KMS-11 (cell line): ENCODE measurements around the gene ATF6B.

Experiments used
- H2AFZ ChIP-seq: fragments of 200-600 bp; sonication (generic); 2 replicates; pipeline ENCODE4 v1.6.1; 2016; ENCODE audit warnings: antibody characterized with exemption, mixed run types, low read depth
- H3K27ac ChIP-seq: fragments of 200-600 bp; sonication (generic); 2 replicates; pipeline ENCODE4 v1.6.1; 2016; ENCODE audit warnings: mild to moderate bottlenecking, mixed run types
- H3K27me3 ChIP-seq: fragments of 200-600 bp; sonication (generic); 2 replicates; pipeline ENCODE4 v1.6.1; 2017; ENCODE audit warnings: mild to moderate bottlenecking, low read depth, mixed run types, moderate library complexity; ENCODE audit not compliant: insufficient read depth
- H3K36me3 ChIP-seq: fragments of 200-600 bp; sonication (generic); 2 replicates; pipeline ENCODE4 v1.6.1; 2017; ENCODE audit warnings: mild to moderate bottlenecking, mixed run types; ENCODE audit not compliant: insufficient read depth
- H3K4me1 ChIP-seq: fragments of 200-600 bp; sonication (generic); 2 replicates; pipeline ENCODE4 v1.6.1; 2016; ENCODE audit warnings: mild to moderate bottlenecking, low read depth, mixed run types; ENCODE audit not compliant: poor library complexity, severe bottlenecking
- H3K4me2 ChIP-seq: fragments of 200-600 bp; sonication (generic); 2 replicates; pipeline ENCODE4 v1.7.0; 2016; ENCODE audit warnings: mild to moderate bottlenecking, mixed run types
- H3K4me3 ChIP-seq: fragments of 200-600 bp; sonication (generic); IDR thresholded peaks from 2 replicates; pipeline ENCODE4 v1.6.1; 2017; ENCODE audit warnings: low read depth, low read length, mixed read lengths; ENCODE audit not compliant: insufficient read depth
- H3K79me2 ChIP-seq: fragments of 200-600 bp; sonication (generic); 2 replicates; pipeline ENCODE4 v1.6.1; 2016; ENCODE audit warnings: low read depth, mixed run types; ENCODE audit not compliant: insufficient read depth
- H3K9ac ChIP-seq: fragments of 200-600 bp; sonication (generic); 2 replicates; pipeline ENCODE4 v1.6.1; 2016; ENCODE audit warnings: mild to moderate bottlenecking, mixed run types
- H4K20me1 ChIP-seq: fragments of 200-600 bp; sonication (generic); 2 replicates; pipeline ENCODE4 v1.6.1; 2016; ENCODE audit warnings: mild to moderate bottlenecking, mixed run types; ENCODE audit not compliant: insufficient read depth
- TF ChIP-seq, protein P1 (sequence below): fragments of 200-600 bp; sonication (generic); conservative IDR thresholded peaks from 2 replicates; pipeline ENCODE4 v1.6.1; 2017; ENCODE audit warnings: low read depth, mild to moderate bottlenecking, antibody characterized with exemption, low read length, moderate library complexity, mixed read lengths

The ATF6B gene

DNA sequence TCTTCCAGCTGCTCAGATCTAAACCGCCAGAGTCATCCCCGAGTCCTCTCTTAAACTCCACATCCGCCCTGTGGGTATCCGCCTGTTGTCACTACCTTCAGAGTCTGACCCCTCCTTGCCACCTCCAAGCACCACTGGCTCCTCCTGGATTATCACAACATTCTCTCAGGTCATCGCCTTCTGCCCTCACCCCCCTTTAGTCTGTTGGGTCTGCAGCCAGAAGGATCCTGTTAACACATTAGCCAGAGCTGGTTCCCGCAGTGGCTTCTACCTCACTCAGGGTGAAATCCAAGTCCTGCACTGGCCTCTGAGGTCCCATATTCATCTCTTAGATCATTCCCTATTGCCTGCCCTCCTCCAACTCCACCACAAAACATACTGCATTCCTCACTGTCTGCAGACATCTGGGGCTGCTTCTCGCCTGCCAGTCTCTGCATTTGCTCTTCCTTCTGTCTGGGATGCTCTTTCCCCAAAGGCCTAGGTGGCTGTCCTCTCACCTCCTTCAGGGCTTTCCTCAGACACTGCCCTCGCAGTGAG lies 53.0 kb downstream of the ATF6B start:
- no peaks in the 10 kb centered on the region for H3K4me1 ChIP-seq
- TF ChIP-seq, protein P1, sequence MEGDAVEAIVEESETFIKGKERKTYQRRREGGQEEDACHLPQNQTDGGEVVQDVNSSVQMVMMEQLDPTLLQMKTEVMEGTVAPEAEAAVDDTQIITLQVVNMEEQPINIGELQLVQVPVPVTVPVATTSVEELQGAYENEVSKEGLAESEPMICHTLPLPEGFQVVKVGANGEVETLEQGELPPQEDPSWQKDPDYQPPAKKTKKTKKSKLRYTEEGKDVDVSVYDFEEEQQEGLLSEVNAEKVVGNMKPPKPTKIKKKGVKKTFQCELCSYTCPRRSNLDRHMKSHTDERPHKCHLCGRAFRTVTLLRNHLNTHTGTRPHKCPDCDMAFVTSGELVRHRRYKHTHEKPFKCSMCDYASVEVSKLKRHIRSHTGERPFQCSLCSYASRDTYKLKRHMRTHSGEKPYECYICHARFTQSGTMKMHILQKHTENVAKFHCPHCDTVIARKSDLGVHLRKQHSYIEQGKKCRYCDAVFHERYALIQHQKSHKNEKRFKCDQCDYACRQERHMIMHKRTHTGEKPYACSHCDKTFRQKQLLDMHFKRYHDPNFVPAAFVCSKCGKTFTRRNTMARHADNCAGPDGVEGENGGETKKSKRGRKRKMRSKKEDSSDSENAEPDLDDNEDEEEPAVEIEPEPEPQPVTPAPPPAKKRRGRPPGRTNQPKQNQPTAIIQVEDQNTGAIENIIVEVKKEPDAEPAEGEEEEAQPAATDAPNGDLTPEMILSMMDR, result no peak
- H3K27me3 ChIP-seq, result peaks cover 52% of the 10 kb centered on the region
- no peaks in the 10 kb centered on the region for H3K79me2 ChIP-seq
- no peak overlapping the region for H3K4me3 ChIP-seq
- no peak overlapping the region for H2AFZ ChIP-seq
- H3K4me2 ChIP-seq, result no peak overlapping the region
- H3K36me3 ChIP-seq, result no peaks in the 10 kb centered on the region
- no peak overlapping the region for H3K27ac ChIP-seq
- no peaks in the 10 kb centered on the region for H4K20me1 ChIP-seq
- no peak overlapping the region for H3K9ac ChIP-seq

DNA sequence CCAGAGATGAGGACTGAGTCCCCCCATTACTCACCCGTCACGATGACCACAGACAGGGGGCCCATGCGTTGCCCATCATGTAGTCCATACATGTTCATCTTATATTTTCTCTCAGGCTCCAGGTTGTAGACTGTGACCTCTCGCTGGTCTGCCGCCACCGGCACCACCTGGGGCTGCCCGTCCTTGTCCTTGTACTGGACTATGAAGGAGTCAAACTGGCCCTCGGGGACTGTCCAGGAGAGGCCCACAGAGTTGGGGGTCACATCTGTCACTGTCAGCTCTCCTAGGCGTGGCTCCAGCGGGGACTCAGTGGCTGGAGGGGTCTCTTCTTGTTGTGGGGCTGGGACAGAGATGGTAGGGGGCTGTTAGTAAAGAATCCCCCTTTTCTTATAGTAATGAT lies 54.4 kb downstream of the ATF6B start:
- Histone ChIP-seq H4K20me1 (no peaks in the 10 kb centered on the region), H3K9ac (no peak overlapping the region), H2AFZ (no peak overlapping the region), H3K27ac (no peak overlapping the region), H3K4me1 (no peaks in the 10 kb centered on the region), H3K36me3 (no peaks in the 10 kb centered on the region), H3K4me2 (no peak overlapping the region), H3K79me2 (no peaks in the 10 kb centered on the region), H3K4me3 (no peak overlapping the region), H3K27me3 (peaks cover 59% of the 10 kb centered on the region)
- TF ChIP-seq, protein P1, result no peak

DNA sequence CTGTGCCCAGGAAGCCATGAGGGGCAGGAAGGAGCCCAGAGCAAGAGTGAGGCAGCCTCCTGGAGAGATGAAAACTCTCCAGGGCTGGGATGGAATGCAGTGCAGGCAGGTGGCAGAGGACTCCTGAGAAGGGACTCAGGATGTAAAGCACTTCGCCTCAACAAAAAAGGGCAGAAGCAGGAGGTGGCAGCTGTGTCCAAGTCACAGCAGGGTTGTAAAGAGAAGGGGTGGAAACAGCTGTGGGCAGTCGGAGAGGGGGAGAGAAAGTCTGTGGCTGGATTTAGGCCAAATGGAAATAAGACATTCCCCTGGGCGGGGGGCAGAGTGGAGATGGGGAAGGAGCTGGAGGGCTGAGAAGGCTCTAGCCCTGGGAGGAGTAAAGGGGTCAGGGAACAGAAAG lies 54.9 kb downstream of the ATF6B start:
- no peak overlapping the region for H3K4me2 ChIP-seq
- H3K27ac ChIP-seq, result no peak overlapping the region

DNA sequence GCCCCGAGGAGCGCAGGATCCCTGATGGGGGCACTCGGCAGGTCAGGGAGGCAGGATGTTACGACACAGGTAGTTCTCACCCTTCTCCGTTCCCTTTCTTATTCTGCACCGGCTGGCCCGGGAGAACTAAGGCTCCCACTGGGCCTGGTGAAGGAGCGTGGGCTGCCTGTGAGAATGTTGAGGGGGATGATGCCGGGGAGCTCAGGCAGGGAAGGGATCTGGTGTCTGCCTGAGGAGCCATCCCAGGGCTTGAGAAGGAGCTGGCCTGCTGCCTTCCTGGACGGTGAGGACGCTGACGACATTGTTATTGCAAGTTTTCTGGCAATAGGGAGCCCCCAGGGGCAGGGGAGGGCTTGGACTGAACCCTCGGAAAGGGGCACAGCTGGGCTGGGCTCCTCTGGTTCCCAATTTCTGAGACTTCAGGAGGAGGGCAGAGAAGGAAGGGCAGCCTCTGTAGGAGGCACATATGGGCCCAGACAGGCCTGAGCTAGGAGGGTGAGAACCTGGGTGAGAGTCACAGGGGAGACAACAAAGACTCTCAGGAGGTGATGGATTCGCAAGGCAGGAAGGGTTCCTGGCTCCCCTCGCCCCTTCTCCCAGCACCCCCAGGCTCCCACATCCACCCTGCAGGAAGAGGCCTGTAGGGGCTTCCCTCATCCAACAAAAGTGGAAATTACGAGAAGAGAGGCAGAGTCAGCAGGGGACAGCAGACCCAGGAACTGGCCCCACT lies 57.1 kb downstream of the ATF6B start:
- no peaks in the 10 kb centered on the region for H3K4me1 ChIP-seq
- TF ChIP-seq, protein P1, result no peak
- H2AFZ ChIP-seq, result no peak overlapping the region
- no peaks in the 10 kb centered on the region for H4K20me1 ChIP-seq
- no peak overlapping the region for H3K4me2 ChIP-seq
- H3K79me2 ChIP-seq, result no peaks in the 10 kb centered on the region
- H3K9ac ChIP-seq, result no peak overlapping the region
- no peak overlapping the region for H3K27ac ChIP-seq
- H3K4me3 ChIP-seq, result no peak overlapping the region
- peaks cover 60% of the 10 kb centered on the region for H3K27me3 ChIP-seq
- no peaks in the 10 kb centered on the region for H3K36me3 ChIP-seq

More for the DNA sequence above, 54.9 kb downstream of the ATF6B start:
- H2AFZ ChIP-seq, result no peak overlapping the region
- no peaks in the 10 kb centered on the region for H3K36me3 ChIP-seq
- TF ChIP-seq, protein P1, result no peak
- no peaks in the 10 kb centered on the region for H3K4me1 ChIP-seq
- peaks cover 62% of the 10 kb centered on the region for H3K27me3 ChIP-seq
- H3K79me2 ChIP-seq, result no peaks in the 10 kb centered on the region
- no peak overlapping the region for H3K9ac ChIP-seq
- H3K4me3 ChIP-seq, result no peak overlapping the region
- H4K20me1 ChIP-seq, result no peaks in the 10 kb centered on the region
